GM19240 (cell line): ENCODE measurements around the gene RYR1.
"Not testable (repeated sequence)": the region's sequence is repeated elsewhere in the genome, so short reads cannot be mapped to it uniquely, and the experiment has no call there.

Experiments
- DNase-seq: peaks from one replicate; pipeline ENCODE4 v3.0.0; 2011; ENCODE audit warnings: low spot score; ENCODE audit not compliant: insufficient read length

The RYR1 gene

DNA sequence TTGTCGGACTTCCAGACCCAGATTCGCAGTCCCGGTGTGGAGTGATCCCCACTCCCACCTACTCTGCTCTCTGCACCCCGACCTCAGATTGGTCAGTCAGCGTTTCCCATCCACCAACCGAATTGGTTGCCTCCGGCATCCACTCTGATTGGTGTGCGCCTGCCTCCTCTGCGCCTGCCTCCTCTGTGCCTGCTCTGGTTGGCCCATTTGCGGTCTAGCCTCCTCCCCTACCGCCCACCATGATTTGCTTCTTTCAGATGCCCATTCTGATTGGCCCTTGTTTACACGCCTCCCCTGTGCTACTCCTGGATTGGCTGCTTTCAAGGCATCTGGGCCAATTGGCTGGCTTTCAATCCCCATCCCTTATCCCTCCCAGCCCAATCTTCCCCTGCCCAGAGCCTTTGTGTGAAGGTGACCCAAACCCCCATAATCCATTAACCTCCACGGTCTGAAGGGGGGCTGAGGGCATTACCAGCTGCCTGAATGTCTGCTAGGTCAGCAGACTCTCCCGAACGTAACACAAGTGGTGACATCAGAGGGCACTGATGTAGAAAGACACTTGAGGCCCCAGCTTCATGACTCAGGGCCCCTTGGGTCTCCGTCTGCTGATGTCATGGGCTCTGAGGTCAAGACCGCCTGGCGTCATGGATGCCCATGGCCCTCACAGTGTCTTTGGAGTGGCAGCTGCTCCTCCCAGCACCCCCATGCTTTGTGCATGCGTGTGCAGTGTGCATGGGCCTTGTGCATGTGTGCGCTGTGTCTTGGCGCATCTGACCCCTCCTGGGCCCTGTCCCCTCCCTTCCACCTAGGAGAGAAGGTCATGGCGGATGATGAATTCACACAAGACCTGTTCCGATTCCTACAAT, 103.8 kb downstream of the RYR1 start:
- DNase-seq = no peak

DNA sequence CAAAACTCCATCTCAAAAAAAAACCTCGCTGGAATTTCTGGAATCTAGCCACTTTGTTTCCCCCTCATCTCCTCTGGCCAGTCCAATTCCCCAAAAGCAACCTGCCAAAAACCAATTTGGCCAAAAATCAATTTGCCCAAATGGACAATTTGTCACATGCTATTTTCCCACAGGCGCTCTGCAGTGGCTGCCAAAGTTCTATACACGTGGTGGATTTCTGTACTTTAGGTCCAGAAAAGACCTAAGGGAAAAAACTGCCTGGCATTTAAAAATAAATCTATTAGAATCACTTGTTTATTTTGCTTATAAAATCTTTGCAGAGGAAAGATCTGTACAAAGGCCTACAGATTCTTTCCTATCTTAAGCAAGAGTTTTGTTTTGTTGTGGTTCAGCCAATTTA, 104.9 kb downstream of the RYR1 start:
- no peak for DNase-seq

DNA sequence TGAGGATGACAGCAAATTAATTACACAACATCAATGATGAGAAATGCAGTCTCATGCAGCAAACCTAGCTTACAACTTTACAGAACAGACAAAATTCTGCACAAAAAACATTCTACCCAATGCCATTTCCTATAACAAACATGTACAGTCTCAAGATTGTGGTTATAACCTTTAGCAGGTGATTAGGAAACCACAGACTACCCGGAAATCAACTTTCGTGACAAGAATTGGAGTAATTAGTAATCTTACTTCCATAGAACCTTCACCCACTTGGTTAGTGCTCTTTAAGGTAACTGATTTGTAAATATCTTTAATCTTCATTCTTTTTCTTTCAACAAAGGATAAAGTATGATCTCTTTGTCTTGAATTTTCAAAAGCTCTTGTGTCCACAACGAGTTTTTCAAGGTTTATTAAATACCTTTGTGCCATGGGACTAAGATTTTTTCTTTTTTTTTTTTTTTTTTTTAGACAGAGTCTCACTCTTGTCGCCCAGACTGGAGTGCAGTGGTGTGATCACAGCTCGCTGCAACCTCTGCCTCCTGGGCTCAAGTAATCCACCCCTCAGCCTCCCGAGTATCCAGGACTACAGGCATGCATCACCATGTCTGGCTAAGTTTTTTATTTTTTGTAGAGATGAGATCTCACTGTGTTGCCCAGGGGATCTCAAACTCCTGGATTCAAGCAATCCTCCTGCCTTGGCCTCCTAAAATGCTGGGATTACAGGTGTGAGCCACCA, 105.5 kb downstream of the RYR1 start:
- no peak for DNase-seq

DNA sequence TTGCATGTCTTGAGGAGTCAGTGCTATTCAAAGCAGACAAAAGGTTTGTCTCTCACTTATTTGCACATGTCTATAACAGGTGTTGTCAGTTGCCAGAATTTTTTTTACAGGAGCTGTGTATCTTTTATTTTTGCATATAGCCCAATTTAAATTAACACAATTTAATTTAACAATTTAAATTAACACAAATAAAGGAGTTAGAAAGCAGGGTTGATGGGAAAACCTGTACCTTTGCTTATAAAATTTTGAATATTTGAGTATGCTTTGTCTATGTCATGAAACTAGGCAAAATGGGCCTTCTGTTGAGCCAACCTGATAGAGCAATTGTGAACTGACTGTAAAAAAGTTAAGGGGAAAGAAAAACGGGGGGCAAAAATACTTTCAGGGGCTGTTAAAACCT, 106.3 kb downstream of the RYR1 start:
- DNase-seq = no peak

DNA sequence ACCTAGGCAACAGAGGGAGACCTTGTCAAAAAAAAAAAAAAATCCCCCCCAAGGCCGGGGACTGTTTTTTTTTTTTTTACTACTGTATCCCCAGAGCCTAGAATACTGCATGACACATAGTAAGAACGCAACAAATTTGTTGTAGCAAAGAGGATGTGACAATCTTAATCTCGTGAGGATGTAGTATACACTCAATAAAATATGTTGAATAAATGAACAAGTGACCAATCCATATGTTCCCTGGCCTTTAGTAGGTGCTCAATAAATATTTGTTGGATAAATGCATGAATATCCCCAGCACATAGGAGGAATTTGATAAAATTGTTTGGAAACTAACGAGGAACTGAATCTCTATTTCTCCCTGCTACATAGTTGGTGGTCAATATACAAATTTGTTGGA, 108.5 kb downstream of the RYR1 start:
- no peak for DNase-seq

DNA sequence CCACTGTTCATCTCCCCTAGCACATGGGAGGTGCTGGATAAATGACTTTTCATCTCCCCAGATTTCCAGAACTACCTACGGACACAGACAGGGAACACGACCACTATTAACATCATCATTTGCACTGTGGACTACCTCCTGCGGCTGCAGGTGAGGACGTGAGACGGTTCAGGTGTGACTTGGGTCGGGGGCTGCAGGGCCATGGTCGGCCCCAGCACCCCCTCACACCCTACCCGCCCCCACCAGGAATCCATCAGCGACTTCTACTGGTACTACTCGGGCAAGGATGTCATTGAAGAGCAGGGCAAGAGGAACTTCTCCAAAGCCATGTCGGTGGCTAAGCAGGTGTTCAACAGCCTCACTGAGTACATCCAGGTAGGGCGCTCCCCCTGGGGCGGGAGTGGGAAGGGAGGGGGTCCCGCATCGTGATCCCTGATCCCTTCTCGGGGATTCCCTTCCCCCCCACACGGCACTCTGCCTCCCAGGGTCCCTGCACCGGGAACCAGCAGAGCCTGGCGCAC, 109.9 kb downstream of the RYR1 start:
- DNase-seq = no peak

DNA sequence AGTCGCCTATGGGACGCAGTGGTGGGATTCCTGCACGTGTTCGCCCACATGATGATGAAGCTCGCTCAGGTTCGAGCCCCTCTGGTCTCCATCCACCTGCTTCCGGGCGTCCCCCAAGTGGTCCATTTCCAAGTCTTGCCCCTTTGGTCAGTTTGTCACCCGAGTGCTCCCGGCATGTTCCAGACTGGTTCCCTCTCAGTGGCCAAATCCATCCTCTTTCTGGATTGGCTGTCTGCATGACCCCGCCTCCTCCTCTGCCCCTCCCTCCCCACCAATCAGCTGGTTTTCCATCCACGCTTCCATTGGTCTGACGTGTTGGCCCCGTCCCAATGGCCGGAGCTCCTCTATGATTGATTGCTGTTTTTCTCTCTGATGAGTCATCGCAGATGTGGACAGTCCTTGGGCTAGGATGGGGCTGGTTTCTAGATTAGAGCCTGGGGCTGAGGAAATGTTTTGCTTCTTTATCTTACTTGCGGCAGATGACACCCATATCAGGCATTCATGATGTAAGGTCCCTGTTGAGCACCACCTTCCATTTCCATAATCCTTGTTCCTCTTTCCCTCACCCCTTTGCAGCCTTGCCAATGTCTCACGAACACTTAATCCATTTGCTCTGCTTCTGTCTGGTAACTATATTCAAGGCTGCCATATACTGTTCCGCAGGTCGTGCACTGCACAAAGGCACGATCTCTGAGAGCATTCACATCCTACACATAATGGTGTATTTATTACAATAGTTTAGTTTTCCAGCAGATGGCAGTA, 110.5 kb downstream of the RYR1 start:
- peak; percentile 54 for DNase-seq

DNA sequence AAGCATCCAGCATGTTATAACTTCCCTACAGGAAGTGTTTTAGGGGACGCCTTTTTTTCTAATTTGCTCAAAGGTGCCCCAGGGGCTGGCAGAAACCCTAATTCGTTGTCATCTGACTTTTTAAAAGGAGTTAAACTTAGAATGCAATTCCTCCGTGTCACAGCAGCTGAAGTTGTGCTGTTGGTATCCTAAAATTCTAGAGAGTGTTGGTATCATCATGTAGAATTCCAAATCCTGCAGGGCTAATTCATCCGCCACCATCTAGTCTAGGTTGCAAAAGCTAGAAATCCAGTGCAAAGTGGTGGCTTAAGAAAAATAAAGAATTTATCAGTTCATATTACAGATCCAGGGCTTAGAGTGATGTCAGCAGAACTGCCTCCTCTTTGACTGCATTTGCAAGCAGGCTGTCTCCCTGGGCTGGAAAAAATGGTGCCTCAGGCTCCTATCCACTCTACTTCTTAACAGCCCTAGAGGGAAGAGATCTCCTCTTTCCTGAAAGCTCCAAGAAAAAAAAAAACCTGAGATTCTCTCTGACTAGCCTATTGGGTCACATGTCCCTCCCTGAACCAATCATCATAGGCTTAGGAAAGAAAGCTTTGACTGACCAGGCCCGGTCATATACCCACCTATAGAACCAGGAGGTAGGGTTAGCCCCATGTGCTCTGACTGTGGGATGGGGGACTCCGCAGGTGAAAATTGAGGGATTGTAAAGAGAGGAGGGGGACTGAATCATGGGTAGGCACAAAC, 111.3 kb downstream of the RYR1 start:
- DNase-seq = peak; percentile 45

DNA sequence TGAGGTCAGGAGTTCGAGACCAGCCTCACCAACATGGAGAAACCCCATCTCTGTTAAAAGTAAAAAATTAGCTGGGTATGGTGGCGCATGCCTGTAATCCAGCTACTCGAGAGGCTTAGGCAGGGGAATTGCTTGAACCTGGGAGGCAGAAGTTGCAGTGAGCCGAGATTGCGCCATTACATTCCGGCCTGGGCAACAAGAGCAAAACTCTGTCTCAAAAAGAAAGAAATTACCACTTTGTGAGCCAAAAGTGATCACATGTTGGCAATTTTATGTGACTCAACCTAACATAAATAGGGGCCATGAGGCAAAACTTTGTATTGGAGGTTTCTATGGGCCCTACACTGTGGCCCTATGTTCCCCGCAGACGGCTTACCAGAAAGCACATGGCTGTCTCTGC, 112.1 kb downstream of the RYR1 start:
- DNase-seq = no peak

DNA sequence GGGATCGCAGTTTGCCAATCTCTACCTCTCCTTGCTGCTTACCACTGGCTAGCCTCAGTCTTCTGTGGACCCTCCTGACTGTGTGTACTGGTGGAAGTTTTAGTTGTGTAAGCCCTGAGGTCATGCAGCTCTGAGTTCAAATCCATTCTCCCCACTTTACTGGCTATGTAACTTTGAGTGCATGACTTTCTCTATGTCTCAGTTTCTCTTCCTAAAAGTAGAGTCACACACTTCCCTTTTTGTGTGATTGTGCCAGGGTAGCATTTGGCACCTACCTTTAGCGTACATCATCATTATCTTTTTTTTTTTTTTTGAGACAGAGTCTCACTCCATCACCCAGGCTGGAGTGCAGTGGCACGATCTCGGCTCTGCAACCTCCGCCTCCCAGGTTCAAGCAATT, 113.9 kb downstream of the RYR1 start:
- no peak for DNase-seq

DNA sequence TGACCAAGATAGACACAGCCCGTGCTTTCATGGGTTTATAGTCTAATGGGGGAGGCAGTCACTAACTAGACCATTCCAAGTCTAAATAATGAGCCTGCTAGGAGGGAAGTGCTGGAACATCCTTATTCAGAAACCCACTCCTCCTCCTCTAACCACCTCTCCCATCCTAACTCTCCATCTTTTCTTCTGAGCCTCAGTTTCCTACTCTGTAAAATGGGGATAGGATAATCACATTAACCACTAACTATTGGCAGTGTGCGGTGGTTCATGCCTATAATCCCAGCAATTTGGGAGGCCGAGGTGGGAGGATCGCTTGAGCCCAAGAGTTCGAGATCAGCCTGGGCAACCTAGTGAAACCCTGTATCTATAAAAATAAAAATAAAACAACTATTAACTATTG, 115.6 kb downstream of the RYR1 start:
- no peak for DNase-seq

DNA sequence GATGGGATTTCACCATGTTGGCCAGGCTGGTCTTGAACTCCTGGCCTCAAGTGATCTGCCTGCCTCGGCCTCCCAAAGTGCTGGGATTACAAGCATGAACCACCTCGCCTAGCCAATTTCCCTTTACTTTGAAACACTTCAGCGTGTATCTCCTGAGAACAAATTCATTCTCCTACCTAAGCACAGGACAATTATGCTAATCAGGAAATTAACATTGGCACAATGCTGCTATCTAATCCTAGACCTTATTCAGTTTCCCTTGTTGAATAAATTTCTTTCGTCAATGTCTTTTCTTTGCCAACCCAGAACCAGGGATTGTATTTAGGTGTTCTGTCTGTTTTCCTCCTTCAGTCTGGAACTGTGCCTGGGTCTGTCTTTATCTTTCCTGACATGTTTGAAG, 116.5 kb downstream of the RYR1 start:
- no peak for DNase-seq

DNA sequence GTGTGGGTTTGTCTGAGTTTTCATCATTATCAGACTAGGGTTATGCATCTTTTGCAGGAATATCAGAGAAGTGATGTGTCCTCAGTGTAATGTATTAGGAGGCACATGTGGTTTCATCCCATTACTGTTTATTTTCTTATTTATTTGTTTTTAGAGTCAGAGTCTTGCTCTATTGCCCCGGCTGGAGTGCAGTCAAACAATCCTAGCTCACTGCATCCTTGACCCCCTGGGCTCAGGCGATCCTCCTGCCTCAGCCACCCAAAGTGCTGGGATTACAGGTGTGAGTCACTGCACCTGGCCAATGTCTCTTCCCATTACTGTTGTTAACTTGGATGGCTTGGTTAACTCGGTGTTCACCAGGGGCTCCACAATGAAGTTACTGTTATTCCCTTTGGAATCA, 116.9 kb downstream of the RYR1 start:
- no peak for DNase-seq

DNA sequence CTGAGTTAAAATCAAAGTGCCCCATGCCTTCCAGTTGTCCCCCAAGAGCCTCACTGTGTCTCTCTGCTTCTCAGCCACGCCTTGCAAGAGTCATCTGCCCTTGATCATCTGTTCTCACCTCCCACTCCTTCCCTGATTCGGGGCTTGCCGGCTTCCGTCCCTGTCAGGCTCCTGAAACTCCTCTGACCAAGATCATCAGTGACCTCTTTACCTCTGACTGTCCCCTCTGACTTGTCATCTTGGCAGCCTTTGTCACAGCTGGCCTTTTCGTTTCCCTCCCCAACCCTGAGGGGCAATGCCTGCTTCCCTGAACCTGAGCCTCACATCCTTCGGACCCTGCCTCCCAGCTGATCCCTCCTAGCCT, 117.9 kb downstream of the RYR1 start:
- DNase-seq = peak; percentile 42

DNA sequence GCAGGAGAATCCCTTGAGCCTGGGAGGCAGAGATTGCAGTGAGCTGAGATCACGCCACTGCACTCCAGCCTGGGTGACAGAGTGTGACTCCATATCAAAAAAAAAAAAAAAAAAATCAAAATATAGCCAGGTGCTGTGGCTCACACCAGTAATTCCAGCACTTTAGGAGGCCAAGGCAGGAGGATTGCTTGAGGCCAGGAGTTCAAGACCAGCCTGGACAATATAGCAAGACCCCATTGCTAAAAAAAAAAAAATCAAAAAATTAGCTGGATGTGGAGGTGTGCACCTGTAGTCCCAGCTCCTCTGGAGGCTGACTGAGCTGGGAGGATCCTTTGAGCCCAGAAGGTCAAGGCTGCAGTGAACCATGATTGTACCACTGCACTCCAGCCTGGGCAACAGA, 119.7 kb downstream of the RYR1 start:
- DNase-seq = not testable (repeated sequence)

DNA sequence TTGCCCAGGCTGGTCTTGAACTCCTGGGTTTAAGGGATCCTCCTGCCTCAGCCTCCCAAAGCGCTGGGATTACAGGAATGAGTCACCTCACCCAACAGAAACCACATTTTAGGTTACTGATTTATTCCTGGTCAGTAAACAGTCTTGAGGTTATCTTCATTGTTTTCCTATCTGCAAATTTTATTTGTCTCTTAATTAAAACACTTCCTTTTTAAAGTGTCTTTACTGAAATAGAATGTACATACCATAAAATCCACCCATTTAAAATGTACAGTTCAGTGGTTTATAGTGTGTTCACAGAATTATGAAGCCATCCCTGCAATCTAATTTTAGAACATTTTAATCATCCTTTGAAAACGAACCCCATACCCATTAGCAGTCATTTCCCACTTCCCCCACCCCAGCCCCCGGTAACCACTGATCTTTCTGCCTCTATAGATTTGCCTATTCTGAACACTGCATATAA, 121.2 kb downstream of the RYR1 start:
- no peak for DNase-seq

DNA sequence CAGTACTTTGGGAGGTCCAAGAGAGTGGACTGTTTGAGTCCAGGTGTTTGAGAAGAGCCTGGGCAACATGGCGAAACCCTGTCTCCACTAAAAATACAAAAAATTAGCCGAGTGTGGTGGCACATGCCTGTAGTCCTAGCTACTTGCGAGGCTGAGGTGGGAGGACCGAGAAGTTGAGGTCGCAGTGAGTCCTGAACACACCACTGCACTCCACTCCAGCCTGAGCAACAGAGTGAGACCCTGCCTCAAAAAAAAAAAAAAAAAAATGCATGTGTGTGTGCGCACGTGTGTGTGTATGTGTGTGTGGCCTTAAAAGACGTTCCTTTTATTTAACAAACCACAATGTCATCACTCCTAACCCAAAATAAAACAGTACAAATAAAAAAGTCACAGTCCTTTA, 121.7 kb downstream of the RYR1 start:
- no peak for DNase-seq

DNA sequence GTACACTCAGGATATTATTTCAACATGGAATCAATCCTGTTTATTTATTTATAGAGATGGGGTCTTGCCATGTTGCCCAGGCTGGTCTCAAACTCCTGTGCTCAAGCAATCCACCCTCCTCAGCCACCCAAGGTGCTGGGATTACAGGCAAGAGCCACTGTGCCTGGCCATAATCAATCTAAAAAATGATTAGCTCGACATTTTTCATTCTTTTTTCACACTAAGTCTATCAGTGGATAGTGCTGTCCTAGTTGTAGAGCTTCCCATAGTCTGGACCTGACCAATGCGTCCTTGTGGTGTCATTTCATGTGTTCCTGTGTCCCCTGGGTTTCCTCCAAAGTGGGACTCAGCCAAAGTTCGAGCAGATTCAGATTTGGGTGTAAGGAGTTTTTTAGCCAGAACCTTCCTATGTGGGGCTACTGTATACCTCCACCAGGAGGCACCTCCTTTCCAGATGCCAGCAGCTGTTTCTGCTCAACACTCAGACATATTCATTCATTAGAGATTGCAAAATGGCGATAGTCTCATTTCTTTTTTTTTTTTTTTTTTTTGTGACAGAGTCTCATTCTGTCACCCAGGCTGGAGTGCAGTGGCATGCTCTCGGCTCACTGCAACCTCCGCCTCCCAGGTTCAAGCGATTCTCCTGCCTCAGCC, 123.2 kb downstream of the RYR1 start:
- DNase-seq = peak; percentile 30

DNA sequence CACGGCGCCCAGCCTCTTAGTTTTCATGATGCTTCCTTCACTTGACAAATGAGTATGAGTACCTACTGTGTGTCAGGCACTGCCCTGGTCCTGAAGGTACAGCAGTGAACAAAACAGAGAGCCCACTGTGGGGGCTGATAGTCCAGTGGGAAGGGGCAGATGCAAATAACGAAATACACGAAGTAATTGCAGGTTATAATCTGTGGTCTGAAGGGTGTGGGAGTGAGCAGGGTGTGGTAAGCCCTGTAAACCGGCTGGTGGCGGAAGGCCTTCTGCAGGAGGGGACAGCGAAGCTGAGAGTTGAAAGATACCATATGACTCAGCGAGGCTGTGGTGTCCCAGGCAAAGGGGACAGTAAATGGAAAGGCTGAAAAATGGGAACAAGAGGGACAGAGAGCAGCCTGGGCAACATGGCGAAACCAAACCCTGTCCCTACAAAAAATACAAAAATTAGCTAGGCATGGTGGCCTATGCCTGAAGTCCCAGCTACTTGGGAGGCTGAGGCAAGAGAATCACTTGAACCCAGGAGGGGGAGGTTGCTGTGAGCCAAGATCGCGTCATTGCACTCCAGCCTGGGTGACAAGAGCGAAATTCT, 123.8 kb downstream of the RYR1 start:
- peak; percentile 52 for DNase-seq

DNA sequence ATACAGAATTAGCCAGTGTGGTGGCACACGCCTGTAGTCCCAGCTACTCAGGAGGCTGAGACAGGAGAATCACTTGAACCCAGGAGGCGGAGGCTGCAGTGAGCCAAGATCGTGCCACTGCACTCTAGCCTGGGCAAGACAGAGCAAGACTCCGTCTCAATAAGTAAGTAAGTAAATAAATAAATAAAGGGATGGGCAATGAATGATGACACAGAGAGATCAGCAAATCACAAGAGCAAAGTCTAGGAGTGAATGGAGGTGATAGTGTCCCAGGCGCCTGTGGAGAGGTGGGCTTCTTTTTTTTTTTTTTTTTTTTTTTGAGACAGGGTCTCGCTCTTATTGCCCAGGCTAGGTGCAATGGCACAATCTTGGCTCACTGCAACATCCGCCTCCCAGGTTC, 125.4 kb downstream of the RYR1 start:
- not testable (repeated sequence) for DNase-seq
